Measurements from ENCODE around the gene CLDN15.
"Not testable (repeated sequence)": the region's sequence is repeated elsewhere in the genome, so short reads cannot be mapped to it uniquely, and the experiment has no call there.

Gene CLDN15

DNA sequence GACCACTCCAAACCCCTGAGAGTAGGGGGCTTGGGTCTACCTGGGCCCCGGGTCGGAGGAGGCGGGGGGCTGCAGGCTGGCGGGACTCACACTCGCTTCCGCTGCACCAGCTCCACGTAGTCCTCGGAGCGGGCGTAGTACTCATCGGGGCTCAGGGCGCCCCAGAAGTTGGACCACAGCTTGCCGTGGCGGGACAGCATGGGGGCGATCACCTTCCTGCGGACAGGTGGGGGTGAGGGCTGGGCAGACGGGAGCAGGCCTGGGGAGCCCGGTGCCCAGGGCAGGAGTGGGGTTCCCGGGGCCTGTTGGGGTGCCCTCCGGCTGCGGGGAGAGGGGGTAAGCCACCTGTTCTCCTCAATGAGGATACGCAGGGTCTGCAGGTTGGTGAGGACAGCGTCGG is 26.1 kb downstream of the CLDN15 start:
- Histone ChIP-seq H3K27ac (no peak overlapping the region), H3K36me3 (peaks cover 50% of the 10 kb centered on the region), H3K27me3 (ENCODE audit: insufficient read depth, low read depth, severe bottlenecking) (no peaks in the 10 kb centered on the region), H3K9me3 (ENCODE audit: severe bottlenecking) (no peaks in the 10 kb centered on the region), H3K4me3 (ENCODE audit: low read depth, low read length) (no peak overlapping the region)
- TF ChIP-seq, protein P1, sequence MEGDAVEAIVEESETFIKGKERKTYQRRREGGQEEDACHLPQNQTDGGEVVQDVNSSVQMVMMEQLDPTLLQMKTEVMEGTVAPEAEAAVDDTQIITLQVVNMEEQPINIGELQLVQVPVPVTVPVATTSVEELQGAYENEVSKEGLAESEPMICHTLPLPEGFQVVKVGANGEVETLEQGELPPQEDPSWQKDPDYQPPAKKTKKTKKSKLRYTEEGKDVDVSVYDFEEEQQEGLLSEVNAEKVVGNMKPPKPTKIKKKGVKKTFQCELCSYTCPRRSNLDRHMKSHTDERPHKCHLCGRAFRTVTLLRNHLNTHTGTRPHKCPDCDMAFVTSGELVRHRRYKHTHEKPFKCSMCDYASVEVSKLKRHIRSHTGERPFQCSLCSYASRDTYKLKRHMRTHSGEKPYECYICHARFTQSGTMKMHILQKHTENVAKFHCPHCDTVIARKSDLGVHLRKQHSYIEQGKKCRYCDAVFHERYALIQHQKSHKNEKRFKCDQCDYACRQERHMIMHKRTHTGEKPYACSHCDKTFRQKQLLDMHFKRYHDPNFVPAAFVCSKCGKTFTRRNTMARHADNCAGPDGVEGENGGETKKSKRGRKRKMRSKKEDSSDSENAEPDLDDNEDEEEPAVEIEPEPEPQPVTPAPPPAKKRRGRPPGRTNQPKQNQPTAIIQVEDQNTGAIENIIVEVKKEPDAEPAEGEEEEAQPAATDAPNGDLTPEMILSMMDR (IDR thresholded peaks at IDR 0.05; ENCODE audit: low read depth, low read length): no peak
- DNase-seq: no peak

DNA sequence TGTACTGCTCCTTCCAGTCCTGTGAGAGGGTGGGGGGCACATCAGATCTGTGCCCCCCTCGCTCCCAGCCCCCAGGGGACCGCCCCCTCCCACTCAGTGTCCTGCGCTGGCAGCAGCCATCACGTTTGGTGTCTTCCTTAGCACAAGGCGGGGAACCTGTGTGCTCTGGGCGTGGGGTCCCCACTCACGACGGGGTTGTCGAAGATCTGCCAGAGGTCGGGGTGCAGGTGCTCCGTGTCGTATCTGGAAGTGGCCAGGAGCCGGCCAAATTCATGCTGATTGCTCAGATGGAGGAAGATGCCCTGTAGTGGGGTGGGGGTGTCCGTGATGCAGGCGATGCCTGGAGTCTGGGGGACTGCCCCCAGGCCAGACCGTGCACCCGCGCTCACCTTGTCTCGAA is 27.5 kb downstream of the CLDN15 start:
- peaks cover 50% of the 10 kb centered on the region for H3K36me3 ChIP-seq
- DNase-seq: no peak

GRCh38 chr7:101208794-101209193 is 28.8 kb downstream of the CLDN15 start:
- Histone ChIP-seq H3K27ac (no peak overlapping the region), H3K36me3 (peaks cover 40% of the 10 kb centered on the region), H3K27me3 (ENCODE audit: insufficient read depth, low read depth, severe bottlenecking) (no peaks in the 10 kb centered on the region), H3K9me3 (ENCODE audit: severe bottlenecking) (no peaks in the 10 kb centered on the region), H3K4me3 (ENCODE audit: low read depth, low read length) (no peak overlapping the region)
- TF ChIP-seq, protein P1 (IDR thresholded peaks at IDR 0.05; ENCODE audit: low read depth, low read length): no peak
- no peak for DNase-seq

More for the DNA sequence above, 27.5 kb downstream of the CLDN15 start:
- TF ChIP-seq, protein P1 (IDR thresholded peaks at IDR 0.05; ENCODE audit: low read depth, low read length): no peak
- Histone ChIP-seq H3K27me3 (ENCODE audit: insufficient read depth, low read depth, severe bottlenecking) (no peaks in the 10 kb centered on the region), H3K9me3 (ENCODE audit: severe bottlenecking) (no peaks in the 10 kb centered on the region), H3K4me3 (ENCODE audit: low read depth, low read length) (no peak overlapping the region), H3K27ac (no peak overlapping the region)

- TF ChIP-seq, protein P1 (IDR thresholded peaks at IDR 0.05; ENCODE audit: low read depth, low read length): no peak
- Histone ChIP-seq H3K36me3 (peaks cover 40% of the 10 kb centered on the region), H3K27ac (no peak overlapping the region), H3K4me3 (ENCODE audit: low read depth, low read length) (no peak overlapping the region), H3K27me3 (ENCODE audit: insufficient read depth, low read depth, severe bottlenecking) (peaks cover under 1% of the 10 kb centered on the region), H3K9me3 (ENCODE audit: severe bottlenecking) (no peaks in the 10 kb centered on the region)
- no peak for DNase-seq
Measured at GRCh38 chr7:101207459-101207858, 30.1 kb downstream of the CLDN15 start.

DNA sequence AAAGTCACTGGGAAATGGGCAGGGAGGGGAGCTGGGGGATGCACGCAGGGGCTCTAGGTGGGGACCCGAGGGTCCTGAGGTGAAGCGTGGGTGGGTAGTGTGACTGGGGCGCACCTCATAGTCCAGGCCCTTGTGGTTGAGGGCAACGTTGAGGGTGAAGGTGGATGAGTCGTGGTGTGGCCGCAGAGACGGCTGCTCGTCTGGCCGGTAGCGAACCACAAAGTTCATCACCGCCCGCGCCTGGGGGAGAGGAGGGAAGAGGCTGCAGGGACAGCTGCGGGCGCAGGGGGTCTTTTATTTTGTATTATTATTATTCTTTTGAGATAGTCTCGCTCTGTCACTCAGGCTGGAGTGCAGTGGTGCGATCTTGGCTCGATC is 30.9 kb downstream of the CLDN15 start:
- no peak for DNase-seq
- TF ChIP-seq, protein P1 (IDR thresholded peaks at IDR 0.05; ENCODE audit: low read depth, low read length): no peak
- Histone ChIP-seq H3K9me3 (ENCODE audit: severe bottlenecking) (no peaks in the 10 kb centered on the region), H3K27ac (no peak overlapping the region), H3K4me3 (ENCODE audit: low read depth, low read length) (no peak overlapping the region), H3K27me3 (ENCODE audit: insufficient read depth, low read depth, severe bottlenecking) (peaks cover 9% of the 10 kb centered on the region), H3K36me3 (peaks cover 36% of the 10 kb centered on the region)

- Histone ChIP-seq H3K36me3 (peaks cover 30% of the 10 kb centered on the region), H3K9me3 (ENCODE audit: severe bottlenecking) (no peaks in the 10 kb centered on the region), H3K4me3 (ENCODE audit: low read depth, low read length) (no peak overlapping the region), H3K27me3 (ENCODE audit: insufficient read depth, low read depth, severe bottlenecking) (peaks cover 10% of the 10 kb centered on the region), H3K27ac (no peak overlapping the region)
- TF ChIP-seq, protein P1 (IDR thresholded peaks at IDR 0.05; ENCODE audit: low read depth, low read length): no peak
- DNase-seq: no peak
Measured at GRCh38 chr7:101205901-101206664, 31.5 kb downstream of the CLDN15 start.

DNA sequence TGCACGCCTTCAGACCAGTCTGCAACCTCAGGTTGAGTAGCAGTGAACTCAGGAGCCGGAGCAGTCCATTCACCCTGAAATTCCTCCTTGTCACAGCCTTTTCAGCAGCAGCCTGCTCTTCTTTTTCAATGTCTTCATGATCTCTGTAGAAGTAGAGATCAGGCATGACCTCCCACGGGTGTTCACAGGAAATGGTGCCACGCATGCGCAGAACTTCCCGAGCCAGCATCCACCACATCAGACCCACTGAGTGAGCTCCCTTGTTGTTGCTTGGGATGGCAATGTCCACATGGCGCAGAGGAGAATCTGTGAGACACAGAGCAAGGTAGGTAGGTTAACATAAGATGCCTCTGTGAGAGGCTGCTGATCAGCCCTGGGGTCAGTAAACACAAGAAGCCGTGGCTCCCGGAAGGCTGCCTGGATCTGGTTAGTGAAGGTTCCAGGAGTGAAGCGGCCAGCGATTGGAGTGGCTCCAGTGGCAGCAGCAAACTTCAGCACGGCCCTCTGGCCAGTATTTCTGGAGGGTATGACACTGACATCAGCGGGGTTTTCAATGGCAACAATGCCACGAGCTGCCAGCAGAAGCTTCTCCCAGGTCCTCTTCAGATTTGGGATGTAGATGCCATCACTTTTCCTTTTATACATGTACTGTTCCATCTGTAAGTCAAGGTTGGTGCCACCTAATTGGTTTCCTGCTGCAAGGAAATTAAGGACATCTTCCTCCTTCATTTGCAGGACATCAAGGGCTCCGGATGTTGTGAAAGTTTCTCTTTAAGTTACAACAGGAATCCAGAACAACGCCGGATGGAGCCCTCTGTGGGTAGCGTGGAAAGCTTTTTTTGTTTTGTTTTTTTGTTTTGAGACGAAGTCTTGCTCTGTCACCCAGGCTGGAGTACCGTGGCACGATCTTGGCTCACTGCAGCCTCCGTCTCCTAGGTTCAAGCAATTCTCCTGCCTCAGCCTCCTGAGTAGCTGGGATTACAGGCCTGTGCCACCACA is 33.6 kb downstream of the CLDN15 start:
- not testable (repeated sequence) for H3K4me3 ChIP-seq (ENCODE audit: low read depth, low read length); H3K27ac ChIP-seq; H3K9me3 ChIP-seq (ENCODE audit: severe bottlenecking); H3K27me3 ChIP-seq (ENCODE audit: insufficient read depth, low read depth, severe bottlenecking); DNase-seq
- H3K36me3 ChIP-seq: peaks cover 17% of the 10 kb centered on the region

Data from WERI-Rb-1 (cell line).